GM23338 (cell line): ENCODE data around the gene PARP1. TPM values are rescaled to one million over a fixed set of nuclear protein-coding genes. Genes with fewer than 3 reads are reported as not detected.

Experiments
- ATAC-seq: fragments of 200-7000 bp; cut with Tn5 transposase; 3 replicates; pipeline ENCODE4 v1.9.1; 2020
- DNase-seq: peaks from one replicate; pipeline ENCODE4 v3.0.0-alpha.2; 2015; ENCODE audit warnings: low spot score
- H2AFZ ChIP-seq: fragments of 200-600 bp; sonication (generic); 2 replicates; pipeline ENCODE4 v1.8.0; 2016; ENCODE audit warnings: antibody characterized with exemption, mild to moderate bottlenecking, moderate library complexity
- H3F3A ChIP-seq: fragments of 200-600 bp; sonication (generic); replicated peaks from 2 replicates; pipeline ENCODE4 v1.8.0; 2017; ENCODE audit warnings: antibody characterized with exemption, mixed run types, low read depth
- H3K27ac ChIP-seq: fragments of 200-600 bp; sonication (generic); 2 replicates; pipeline ENCODE4 v1.6.1; 2016; ENCODE audit warnings: low read depth
- H3K27me3 ChIP-seq: fragments of 200-600 bp; sonication (generic); 2 replicates; pipeline ENCODE4 v1.8.0; 2016; ENCODE audit warnings: mild to moderate bottlenecking, mixed run types, moderate library complexity; ENCODE audit not compliant: insufficient read depth
- H3K36me3 ChIP-seq: fragments of 200-600 bp; sonication (generic); 2 replicates; pipeline ENCODE4 v1.8.0; 2016; ENCODE audit warnings: mild to moderate bottlenecking; ENCODE audit not compliant: insufficient read depth
- H3K4me1 ChIP-seq: fragments of 200-600 bp; sonication (generic); 2 replicates; pipeline ENCODE4 v1.8.0; 2016; ENCODE audit warnings: mild to moderate bottlenecking, moderate library complexity; ENCODE audit not compliant: insufficient read depth
- H3K4me2 ChIP-seq: fragments of 200-600 bp; sonication (generic); 2 replicates; pipeline ENCODE4 v1.7.1; 2017; ENCODE audit warnings: mixed run types
- H3K4me3 ChIP-seq: fragments of 200-600 bp; sonication (generic); 2 replicates; pipeline ENCODE4 v1.6.1; 2016; ENCODE audit warnings: mixed run types
- H3K79me2 ChIP-seq: fragments of 200-600 bp; sonication (generic); replicated peaks from 2 replicates; pipeline ENCODE4 v1.8.0; 2017; ENCODE audit warnings: mild to moderate bottlenecking; ENCODE audit not compliant: insufficient read depth
- H3K9me2 ChIP-seq: fragments of 200-600 bp; sonication (generic); 2 replicates; pipeline ENCODE4 v1.8.0; 2017; ENCODE audit not compliant: insufficient read depth
- H4K20me1 ChIP-seq: fragments of 200-600 bp; sonication (generic); replicated peaks from 2 replicates; pipeline ENCODE4 v1.8.0; 2017; ENCODE audit warnings: mild to moderate bottlenecking; ENCODE audit not compliant: insufficient read depth
- H3K27ac Mint-ChIP-seq: 2 replicates; pipeline ENCODE4 v1.8.0; 2020; ENCODE audit warnings: inconsistent platforms, mild to moderate bottlenecking, moderate library complexity, mixed read lengths
- H3K27me3 Mint-ChIP-seq: 3 replicates; pipeline ENCODE4 v1.8.0; 2022; ENCODE audit warnings: low read depth, mild to moderate bottlenecking, moderate library complexity, mixed read lengths, inconsistent platforms; ENCODE audit not compliant: insufficient read depth, poor library complexity
- H3K36me3 Mint-ChIP-seq: 3 replicates; pipeline ENCODE4 v1.8.0; 2021; ENCODE audit warnings: low read depth, mild to moderate bottlenecking, inconsistent platforms, moderate library complexity, mixed read lengths
- H3K4me1 Mint-ChIP-seq: 3 replicates; pipeline ENCODE4 v1.8.0; 2020; ENCODE audit warnings: mild to moderate bottlenecking, inconsistent platforms, mixed read lengths
- H3K4me3 Mint-ChIP-seq: 3 replicates; pipeline ENCODE4 v1.8.0; 2021; ENCODE audit warnings: moderate library complexity, mild to moderate bottlenecking, inconsistent platforms, mixed read lengths
- H3K9me3 Mint-ChIP-seq: 3 replicates; pipeline ENCODE4 v1.8.0; 2020; ENCODE audit warnings: moderate library complexity, mild to moderate bottlenecking, inconsistent platforms, mixed read lengths
- CREB1 ChIP-seq: fragments of 250-450 bp; sonication (Bioruptor Pico); IDR thresholded peaks from 2 replicates; pipeline ENCODE4 v1.5.0; 2020; ENCODE audit warnings: low read depth, mild to moderate bottlenecking, moderate library complexity
- CTCF ChIP-seq, 2 experiments: fragments of 200-600 bp in 1 of 2; sonication (generic) in 1 of 2; conservative IDR thresholded peaks; 2 replicates each; pipeline versions ENCODE4 v1.5.1 to v1.6.1; 2016 to 2017; ENCODE audit warnings: antibody characterized with exemption in 2 of 2, low read depth in 2 of 2, mild to moderate bottlenecking in 2 of 2, moderate library complexity in 1 of 2
- EZH2 ChIP-seq: fragments of 200-600 bp; sonication (generic); IDR thresholded peaks from one replicate; pipeline ENCODE4 v1.8.0; 2017; ENCODE audit warnings: antibody characterized with exemption, mild to moderate bottlenecking, low read depth; ENCODE audit not compliant: unreplicated experiment
- EZH2phosphoT487 ChIP-seq: fragments of 200-600 bp; sonication (generic); IDR thresholded peaks from one replicate; pipeline ENCODE4 v1.8.1; 2018; ENCODE audit warnings: antibody characterized with exemption; ENCODE audit not compliant: unreplicated experiment
- JUNB ChIP-seq: IDR thresholded peaks from one replicate; pipeline ENCODE4 v1.6.1; 2016; ENCODE audit warnings: antibody characterized with exemption; ENCODE audit not compliant: unreplicated experiment
- NANOG ChIP-seq: IDR thresholded peaks from 2 replicates; pipeline ENCODE4 v1.6.1; 2016; ENCODE audit warnings: antibody characterized with exemption, borderline replicate concordance
- POLR2AphosphoS5 ChIP-seq: IDR thresholded peaks from 2 replicates; pipeline ENCODE4 v1.6.1; 2016; ENCODE audit warnings: antibody characterized with exemption, low read depth
- REST ChIP-seq: IDR thresholded peaks from one replicate; pipeline ENCODE4 v1.6.1; 2018; ENCODE audit warnings: antibody characterized with exemption; ENCODE audit not compliant: unreplicated experiment
- STAT1 ChIP-seq: IDR thresholded peaks from one replicate; pipeline ENCODE4 v1.6.1; 2016; ENCODE audit warnings: antibody characterized with exemption; ENCODE audit not compliant: unreplicated experiment
- ZNF114 ChIP-seq: fragments of 250-450 bp; sonication (Bioruptor Pico); IDR thresholded peaks from 2 replicates; pipeline ENCODE4 v1.5.0; 2020; ENCODE audit warnings: mild to moderate bottlenecking, moderate library complexity
- ZNF331 ChIP-seq: fragments of 250-450 bp; sonication (Bioruptor Pico); IDR thresholded peaks from 2 replicates; pipeline ENCODE4 v1.5.0; 2020; ENCODE audit warnings: low read depth, mild to moderate bottlenecking, moderate library complexity
- polyA plus RNA-seq: library from polyadenylated mRNA; unstranded; fragments of >200 nt; fragmentation: Nextera tagmentation; extraction: Ambion mirVana; gene quantifications from 2 replicates; pipeline ENCODE4 v1.2.1, GENCODE V29; 2016
- total RNA-seq: library from RNA; depleted of rRNA; stranded (reverse); fragments of >200 nt; shearing (Covaris generic); gene quantifications from 2 replicates; pipeline ENCODE4 v1.2.3, GENCODE V29; 2014
- TF ChIP-seq, protein P1 (sequence below): fragments of 250-450 bp; sonication (Bioruptor Pico); IDR thresholded peaks from 2 replicates; pipeline ENCODE4 v1.5.0; 2020; ENCODE audit warnings: mild to moderate bottlenecking, moderate library complexity
- TF ChIP-seq, protein P2 (sequence below): IDR thresholded peaks from 2 replicates; pipeline ENCODE4 v1.6.1; 2016; ENCODE audit warnings: antibody characterized with exemption

Gene PARP1
- total and polyA plus RNA-seq, 2 experiments from 2014 or later = 877 to 1,082 TPM

DNA sequence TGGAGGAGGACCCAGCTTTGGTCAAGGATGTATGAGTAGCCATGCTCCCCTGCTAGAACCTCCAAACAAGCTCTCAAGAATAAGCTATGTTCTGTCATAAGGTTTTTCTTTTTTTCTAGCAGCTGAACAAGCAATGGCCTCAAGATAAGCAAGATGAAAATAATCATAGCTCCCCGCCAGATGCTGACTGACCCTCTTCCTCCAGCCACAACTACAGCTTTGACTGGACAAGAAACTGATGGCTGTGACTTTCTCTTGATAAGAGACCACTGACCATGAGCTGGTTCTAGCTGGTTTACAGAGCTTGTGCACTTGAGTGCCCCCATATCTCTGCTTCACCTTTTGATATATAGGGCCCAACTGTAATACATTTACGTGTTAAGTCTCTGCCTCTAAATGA, 38.2 kb upstream of the PARP1 start:
- H3K4me3 ChIP-seq = no peak overlapping the region
- peaks cover 40% of the 10 kb centered on the region for H3K4me1 ChIP-seq
- DNase-seq = no peak
- Mint-ChIP-seq H3K4me1 (peaks cover 34% of the 10 kb centered on the region), H3K4me3 (no peak overlapping the region), H3K27ac (no peak overlapping the region), H3K36me3 (no peaks in the 10 kb centered on the region), H3K27me3 (peaks cover 4% of the 10 kb centered on the region), H3K9me3 (peaks cover 2% of the 10 kb centered on the region; the same call in 2 of the 3 replicates)
- no peak overlapping the region for H3K4me2 ChIP-seq
- ATAC-seq = no peak
- no peaks in the 10 kb centered on the region for H3K27me3 ChIP-seq
- no peak overlapping the region for H3K27ac ChIP-seq
- no peaks in the 10 kb centered on the region for H4K20me1 ChIP-seq
- no peaks in the 10 kb centered on the region for H3F3A ChIP-seq
- peaks cover 11% of the 10 kb centered on the region for H3K9me2 ChIP-seq
- H3K36me3 ChIP-seq = no peaks in the 10 kb centered on the region
- TF ChIP-seq STAT1 (no peak), ZNF331 (CRISPR knock-in tag) (no peak), POLR2AphosphoS5 (no peak), ZNF114 (CRISPR knock-in tag) (no peak), EZH2 (no peak), REST (no peak), JUNB (no peak), EZH2phosphoT487 (no peak), CTCF (conservative IDR thresholded peaks at IDR 0.05; ENCODE audit: low read depth in 2 of 2) (no peak), CREB1 (CRISPR knock-in tag) (no peak), NANOG (no peak)
- TF ChIP-seq, protein P1, sequence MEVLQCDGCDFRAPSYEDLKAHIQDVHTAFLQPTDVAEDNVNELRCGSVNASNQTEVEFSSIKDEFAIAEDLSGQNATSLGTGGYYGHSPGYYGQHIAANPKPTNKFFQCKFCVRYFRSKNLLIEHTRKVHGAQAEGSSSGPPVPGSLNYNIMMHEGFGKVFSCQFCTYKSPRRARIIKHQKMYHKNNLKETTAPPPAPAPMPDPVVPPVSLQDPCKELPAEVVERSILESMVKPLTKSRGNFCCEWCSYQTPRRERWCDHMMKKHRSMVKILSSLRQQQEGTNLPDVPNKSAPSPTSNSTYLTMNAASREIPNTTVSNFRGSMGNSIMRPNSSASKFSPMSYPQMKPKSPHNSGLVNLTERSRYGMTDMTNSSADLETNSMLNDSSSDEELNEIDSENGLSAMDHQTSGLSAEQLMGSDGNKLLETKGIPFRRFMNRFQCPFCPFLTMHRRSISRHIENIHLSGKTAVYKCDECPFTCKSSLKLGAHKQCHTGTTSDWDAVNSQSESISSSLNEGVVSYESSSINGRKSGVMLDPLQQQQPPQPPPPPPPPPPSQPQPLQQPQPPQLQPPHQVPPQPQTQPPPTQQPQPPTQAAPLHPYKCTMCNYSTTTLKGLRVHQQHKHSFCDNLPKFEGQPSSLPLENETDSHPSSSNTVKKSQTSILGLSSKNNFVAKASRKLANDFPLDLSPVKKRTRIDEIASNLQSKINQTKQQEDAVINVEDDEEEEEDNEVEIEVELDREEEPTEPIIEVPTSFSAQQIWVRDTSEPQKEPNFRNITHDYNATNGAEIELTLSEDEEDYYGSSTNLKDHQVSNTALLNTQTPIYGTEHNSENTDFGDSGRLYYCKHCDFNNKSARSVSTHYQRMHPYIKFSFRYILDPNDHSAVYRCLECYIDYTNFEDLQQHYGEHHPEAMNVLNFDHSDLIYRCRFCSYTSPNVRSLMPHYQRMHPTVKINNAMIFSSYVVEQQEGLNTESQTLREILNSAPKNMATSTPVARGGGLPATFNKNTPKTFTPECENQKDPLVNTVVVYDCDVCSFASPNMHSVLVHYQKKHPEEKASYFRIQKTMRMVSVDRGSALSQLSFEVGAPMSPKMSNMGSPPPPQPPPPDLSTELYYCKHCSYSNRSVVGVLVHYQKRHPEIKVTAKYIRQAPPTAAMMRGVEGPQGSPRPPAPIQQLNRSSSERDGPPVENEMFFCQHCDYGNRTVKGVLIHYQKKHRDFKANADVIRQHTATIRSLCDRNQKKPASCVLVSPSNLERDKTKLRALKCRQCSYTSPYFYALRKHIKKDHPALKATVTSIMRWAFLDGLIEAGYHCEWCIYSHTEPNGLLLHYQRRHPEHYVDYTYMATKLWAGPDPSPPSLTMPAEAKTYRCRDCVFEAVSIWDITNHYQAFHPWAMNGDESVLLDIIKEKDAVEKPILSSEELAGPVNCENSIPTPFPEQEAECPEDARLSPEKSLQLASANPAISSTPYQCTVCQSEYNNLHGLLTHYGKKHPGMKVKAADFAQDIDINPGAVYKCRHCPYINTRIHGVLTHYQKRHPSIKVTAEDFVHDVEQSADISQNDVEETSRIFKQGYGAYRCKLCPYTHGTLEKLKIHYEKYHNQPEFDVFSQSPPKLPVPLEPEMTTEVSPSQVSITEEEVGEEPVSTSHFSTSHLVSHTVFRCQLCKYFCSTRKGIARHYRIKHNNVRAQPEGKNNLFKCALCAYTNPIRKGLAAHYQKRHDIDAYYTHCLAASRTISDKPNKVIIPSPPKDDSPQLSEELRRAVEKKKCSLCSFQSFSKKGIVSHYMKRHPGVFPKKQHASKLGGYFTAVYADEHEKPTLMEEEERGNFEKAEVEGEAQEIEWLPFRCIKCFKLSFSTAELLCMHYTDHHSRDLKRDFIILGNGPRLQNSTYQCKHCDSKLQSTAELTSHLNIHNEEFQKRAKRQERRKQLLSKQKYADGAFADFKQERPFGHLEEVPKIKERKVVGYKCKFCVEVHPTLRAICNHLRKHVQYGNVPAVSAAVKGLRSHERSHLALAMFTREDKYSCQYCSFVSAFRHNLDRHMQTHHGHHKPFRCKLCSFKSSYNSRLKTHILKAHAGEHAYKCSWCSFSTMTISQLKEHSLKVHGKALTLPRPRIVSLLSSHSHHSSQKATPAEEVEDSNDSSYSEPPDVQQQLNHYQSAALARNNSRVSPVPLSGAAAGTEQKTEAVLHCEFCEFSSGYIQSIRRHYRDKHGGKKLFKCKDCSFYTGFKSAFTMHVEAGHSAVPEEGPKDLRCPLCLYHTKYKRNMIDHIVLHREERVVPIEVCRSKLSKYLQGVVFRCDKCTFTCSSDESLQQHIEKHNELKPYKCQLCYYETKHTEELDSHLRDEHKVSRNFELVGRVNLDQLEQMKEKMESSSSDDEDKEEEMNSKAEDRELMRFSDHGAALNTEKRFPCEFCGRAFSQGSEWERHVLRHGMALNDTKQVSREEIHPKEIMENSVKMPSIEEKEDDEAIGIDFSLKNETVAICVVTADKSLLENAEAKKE = no peak
- TF ChIP-seq, protein P2, sequence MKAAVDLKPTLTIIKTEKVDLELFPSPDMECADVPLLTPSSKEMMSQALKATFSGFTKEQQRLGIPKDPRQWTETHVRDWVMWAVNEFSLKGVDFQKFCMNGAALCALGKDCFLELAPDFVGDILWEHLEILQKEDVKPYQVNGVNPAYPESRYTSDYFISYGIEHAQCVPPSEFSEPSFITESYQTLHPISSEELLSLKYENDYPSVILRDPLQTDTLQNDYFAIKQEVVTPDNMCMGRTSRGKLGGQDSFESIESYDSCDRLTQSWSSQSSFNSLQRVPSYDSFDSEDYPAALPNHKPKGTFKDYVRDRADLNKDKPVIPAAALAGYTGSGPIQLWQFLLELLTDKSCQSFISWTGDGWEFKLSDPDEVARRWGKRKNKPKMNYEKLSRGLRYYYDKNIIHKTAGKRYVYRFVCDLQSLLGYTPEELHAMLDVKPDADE = no peak
- H2AFZ ChIP-seq = no peak overlapping the region
- H3K79me2 ChIP-seq = no peaks in the 10 kb centered on the region
